HepG2 (cell line): ENCODE measurements around the gene MYLK. TPM values are rescaled to one million over a fixed set of nuclear protein-coding genes. Genes with fewer than 3 reads are reported as not detected.

ENCODE experiments used
- ATAC-seq: fragments of 200-7000 bp; cut with Tn5 transposase; 3 replicates; pipeline ENCODE4 v1.9.1; 2020; ENCODE audit warnings: mild to moderate bottlenecking, moderate library complexity
- BruUV-seq: library from RNA; stranded (reverse); fragments of 400-500 nt; replicated peaks from 2 replicates; lab custom pipeline; 2021; lab: Mats Ljungman, UMichigan
- CTCF ChIA-PET: fragments of 300-600 bp; formaldehyde crosslinking; extraction: SDS; loops from one replicate; lab custom pipeline; 2021; ENCODE audit warnings: low total read pairs, inconsistent platforms, low intra/inter-chr PET ratio; lab: Yijun Ruan, JAX
- POLR2A ChIA-PET: fragments of 350-600 bp; sonication (Branson Sonifier 250); formaldehyde crosslinking; loops from one replicate; lab custom pipeline; 2020; ENCODE audit warnings: antibody characterized with exemption, inconsistent platforms; lab: Yijun Ruan, JAX
- DNase-seq: peaks from one replicate; pipeline ENCODE4 v3.0.0-alpha.2; 2015; ENCODE audit warnings: low spot score
- FAIRE-seq: peaks from 3 replicates; lab custom pipeline; 2011; peaks lifted over from hg19 to GRCh38; lab: Jason Lieb, UNC
- H2AFZ ChIP-seq: one replicate; pipeline ENCODE4 v1.6.1; 2011; ENCODE audit warnings: low read length, inconsistent platforms
- H3K27ac ChIP-seq: fragments of 300-600 bp; 3 replicates; pipeline ENCODE4 v1.8.0; 2011; ENCODE audit warnings: mixed run types, mild to moderate bottlenecking, mixed read lengths, low read length, inconsistent platforms; ENCODE audit not compliant: insufficient read depth; ENCODE audit errors: extremely low read length
- H3K27me3 ChIP-seq, 2 experiments: fragments of 200-600 bp in 1 of 2; 2 replicates in 1 of 2; 3 replicates in 1 of 2; pipeline versions ENCODE4 v1.6.0 to v1.8.0; 2011; ENCODE audit warnings: low read length in 2 of 2, mild to moderate bottlenecking in 2 of 2, moderate library complexity in 2 of 2, inconsistent platforms in 1 of 2; ENCODE audit not compliant: insufficient read depth in 2 of 2, control insufficient read depth in 1 of 2
- H3K36me3 ChIP-seq, 2 experiments: fragments of 200-600 bp in 1 of 2; replicated peaks in 1 of 2; 2 replicates in 1 of 2; 3 replicates in 1 of 2; pipeline versions ENCODE4 v1.5.1 to v1.8.0; 2011; ENCODE audit warnings: low read length in 2 of 2, inconsistent platforms in 1 of 2; ENCODE audit not compliant: insufficient read depth in 2 of 2, control insufficient read depth in 1 of 2
- H3K4me1 ChIP-seq: 2 replicates; pipeline ENCODE4 v1.5.1; 2012; ENCODE audit warnings: low read length, inconsistent platforms; ENCODE audit not compliant: insufficient read depth
- H3K4me2 ChIP-seq: 2 replicates; pipeline ENCODE4 v1.6.0; 2011; ENCODE audit warnings: low read depth, low read length, inconsistent platforms
- H3K4me3 ChIP-seq, 3 experiments: fragments of 200-600 bp in 1 of 3; sonication (generic), shearing (Covaris generic) in 1 of 3; replicated peaks in 1 of 3; 2 replicates each; pipeline ENCODE4 v1.5.1; 2011 to 2016; ENCODE audit warnings: low read length in 3 of 3, inconsistent platforms in 2 of 3, low read depth in 2 of 3, mild to moderate bottlenecking in 2 of 3, control low read depth in 1 of 3, mixed read lengths in 1 of 3; ENCODE audit not compliant: insufficient read depth in 1 of 3
- H3K79me2 ChIP-seq: one replicate; pipeline ENCODE4 v1.6.1; 2011; ENCODE audit warnings: low read length, inconsistent platforms; ENCODE audit not compliant: insufficient read depth
- H3K9ac ChIP-seq: 2 replicates; pipeline ENCODE4 v1.6.0; 2011; ENCODE audit warnings: mild to moderate bottlenecking, low read depth, low read length, inconsistent platforms; ENCODE audit not compliant: insufficient read depth
- H3K9me3 ChIP-seq: 2 replicates; pipeline ENCODE4 v1.5.1; 2012; ENCODE audit warnings: mild to moderate bottlenecking, low read length
- H4K20me1 ChIP-seq: 2 replicates; pipeline ENCODE4 v1.6.0; 2011; ENCODE audit warnings: inconsistent platforms, mild to moderate bottlenecking, low read length, moderate library complexity; ENCODE audit not compliant: insufficient read depth
- CEBPG ChIP-seq: IDR thresholded peaks from 2 replicates; pipeline ENCODE4 v1.6.1; 2016
- CHCHD3 ChIP-seq: sonication (generic); formaldehyde crosslinking; IDR thresholded peaks from 2 replicates; pipeline ENCODE4 v1.8.0; 2022; ENCODE audit warnings: mild to moderate bottlenecking, missing genetic modification reagents, moderate library complexity
- CREB1 ChIP-seq, 2 experiments: fragments of 450-650 bp in 1 of 2; IDR thresholded peaks; 2 replicates each; pipeline ENCODE4 v1.6.1; 2016 to 2017; ENCODE audit warnings: control low read depth in 1 of 2, mild to moderate bottlenecking in 1 of 2, missing compliant biosample characterization in 1 of 2, missing genetic modification characterization in 1 of 2
- GRHL1 ChIP-seq: sonication (generic); formaldehyde crosslinking; conservative IDR thresholded peaks from 2 replicates; pipeline ENCODE4 v1.8.0; 2022; ENCODE audit warnings: missing genetic modification reagents
- HNRNPH1 ChIP-seq: fragments of 200-400 bp; formaldehyde crosslinking; optimal IDR thresholded peaks from 2 replicates; pipeline ENCODE3; 2017; ENCODE audit warnings: mild to moderate bottlenecking, low read depth, low read length
- MEIS1 ChIP-seq: sonication (generic); formaldehyde crosslinking; IDR thresholded peaks from 2 replicates; pipeline ENCODE4 v1.9.0; 2021; ENCODE audit warnings: mild to moderate bottlenecking, missing genetic modification reagents, moderate library complexity, borderline replicate concordance
- NBN ChIP-seq: fragments of 450-650 bp; conservative IDR thresholded peaks from 2 replicates; pipeline ENCODE4 v1.6.1; 2017
- NFE2L1 ChIP-seq: sonication (generic); formaldehyde crosslinking; IDR thresholded peaks from 2 replicates; pipeline ENCODE4 v1.4.0; 2020; ENCODE audit warnings: missing genetic modification reagents, mild to moderate bottlenecking, borderline replicate concordance
- SRF ChIP-seq: IDR thresholded peaks from 2 replicates; pipeline ENCODE4 v1.6.1; 2011; ENCODE audit warnings: mild to moderate bottlenecking, low read depth, low read length, moderate library complexity
- ZNF282 ChIP-seq: fragments of 450-650 bp; IDR thresholded peaks from 2 replicates; pipeline ENCODE4 v1.6.1; 2018; ENCODE audit not compliant: partially characterized antibody
- ZNF556 ChIP-seq: sonication (generic); formaldehyde crosslinking; IDR thresholded peaks from 2 replicates; pipeline ENCODE4 v1.4.0; 2020; ENCODE audit warnings: mild to moderate bottlenecking, missing genetic modification reagents, borderline replicate concordance
- ZNF644 ChIP-seq: IDR thresholded peaks from 2 replicates; pipeline ENCODE4 v1.6.1; 2016; ENCODE audit warnings: low read depth
- ZNF746 ChIP-seq: sonication (generic); formaldehyde crosslinking; IDR thresholded peaks from 2 replicates; pipeline ENCODE4 v1.8.0; 2022; ENCODE audit warnings: mild to moderate bottlenecking, missing genetic modification reagents
- ZNF768 ChIP-seq: sonication (generic); formaldehyde crosslinking; IDR thresholded peaks from 2 replicates; pipeline ENCODE4 v1.4.0; 2020; ENCODE audit warnings: missing genetic modification reagents
- WGBS: methylation state at CpG from one replicate; pipeline ENCODE4 v1.1.6; 2017; ENCODE audit warnings: low lambda C conversion rate; 5-methylcytosine and 5-hydroxymethylcytosine counted together
- in situ Hi-C: cut with HindIII; loops from 2 replicates; pipeline ENCODE4 v1.10.0; 2017; ENCODE audit warnings: low pct_unique_long_range_greater_than_20kb; ENCODE audit not compliant: extremely low pct_ligation_motif_present
- intact Hi-C: fragments of 100-400 bp; cut with micrococcal nuclease; formaldehyde crosslinking; loops from one replicate; pipeline ENCODE4 v1.10.0; 2022; ENCODE audit not compliant: unreplicated experiment
- polyA plus RNA-seq, 8 experiments: library from polyadenylated mRNA; depleted of rRNA in 3 of 8; stranded (reverse) in 7 of 8; unstranded in 1 of 8; fragments of >200 nt; fragmentation: Illumina TruSeq in 4 of 8; extraction: Trizol in 4 of 8; gene quantifications; 2 replicates each; pipeline versions ENCODE4 v1.2.1 to v1.2.3, GENCODE V29; 2011 to 2016; ENCODE audit warnings: low read depth in 4 of 8, missing spikeins in 1 of 8, mixed read lengths in 1 of 8; ENCODE audit not compliant: insufficient read depth in 1 of 8
- total RNA-seq, 5 experiments: library from RNA; depleted of rRNA; stranded (reverse); fragments of >200 nt; fragmentation: Illumina TruSeq; extraction: Trizol; gene quantifications; 2 replicates each; pipeline ENCODE4 v1.2.3, GENCODE V29; 2016; ENCODE audit warnings: low read depth in 1 of 5
- TF ChIP-seq, protein P1 (sequence below): IDR thresholded peaks from 2 replicates; pipeline ENCODE4 v1.6.1; 2016
- TF ChIP-seq, protein P2 (sequence below): sonication (generic); formaldehyde crosslinking; IDR thresholded peaks from 2 replicates; pipeline ENCODE4 v1.9.0; 2021; ENCODE audit warnings: missing genetic modification reagents, mild to moderate bottlenecking, borderline replicate concordance
- TF ChIP-seq, protein P3 (sequence below): sonication (generic); formaldehyde crosslinking; IDR thresholded peaks from 2 replicates; pipeline ENCODE4 v1.8.0; 2022; ENCODE audit warnings: mild to moderate bottlenecking, missing genetic modification reagents, moderate library complexity

Gene MYLK
- total and polyA plus RNA-seq, 2 of the 13 experiments (the other 11 are each of a cell fraction or from before 2014, with no cell fraction given) = 10.6 to 34.9 TPM

GRCh38 chr3:123597561-123597960 is 286.6 kb downstream of the MYLK start (continued):
- TF ChIP-seq, protein P1, sequence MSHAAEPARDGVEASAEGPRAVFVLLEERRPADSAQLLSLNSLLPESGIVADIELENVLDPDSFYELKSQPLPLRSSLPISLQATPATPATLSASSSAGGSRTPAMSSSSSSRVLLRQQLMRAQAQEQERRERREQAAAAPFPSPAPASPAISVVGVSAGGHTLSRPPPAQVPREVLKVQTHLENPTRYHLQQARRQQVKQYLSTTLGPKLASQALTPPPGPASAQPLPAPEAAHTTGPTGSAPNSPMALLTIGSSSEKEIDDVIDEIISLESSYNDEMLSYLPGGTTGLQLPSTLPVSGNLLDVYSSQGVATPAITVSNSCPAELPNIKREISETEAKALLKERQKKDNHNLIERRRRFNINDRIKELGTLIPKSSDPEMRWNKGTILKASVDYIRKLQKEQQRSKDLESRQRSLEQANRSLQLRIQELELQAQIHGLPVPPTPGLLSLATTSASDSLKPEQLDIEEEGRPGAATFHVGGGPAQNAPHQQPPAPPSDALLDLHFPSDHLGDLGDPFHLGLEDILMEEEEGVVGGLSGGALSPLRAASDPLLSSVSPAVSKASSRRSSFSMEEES (CRISPR knock-in tag) = no peak

- no peak for DNase-seq
- Histone ChIP-seq H3K9ac (no peak overlapping the region), H2AFZ (no peak overlapping the region), H3K79me2 (no peaks in the 10 kb centered on the region), H3K27me3 (no peaks in the 10 kb centered on the region), H3K4me1 (peaks cover 16% of the 10 kb centered on the region), H3K4me2 (no peak overlapping the region), H3K27ac (no peak overlapping the region), H3K9me3 (peaks cover 9% of the 10 kb centered on the region), H3K36me3 (no peaks in the 10 kb centered on the region; a peak in 1 of 5 replicates), H3K4me3 (no peak overlapping the region), H4K20me1 (no peaks in the 10 kb centered on the region)
- no TSS peak for BruUV-seq
- FAIRE-seq = no peak
- 96% methylated on average over 5 of the region's 5 CpGs for WGBS
- TF ChIP-seq ZNF746 (CRISPR knock-in tag) = no peak
- no peak for TF ChIP-seq ZNF768 (CRISPR knock-in tag)
- TF ChIP-seq, protein P2, sequence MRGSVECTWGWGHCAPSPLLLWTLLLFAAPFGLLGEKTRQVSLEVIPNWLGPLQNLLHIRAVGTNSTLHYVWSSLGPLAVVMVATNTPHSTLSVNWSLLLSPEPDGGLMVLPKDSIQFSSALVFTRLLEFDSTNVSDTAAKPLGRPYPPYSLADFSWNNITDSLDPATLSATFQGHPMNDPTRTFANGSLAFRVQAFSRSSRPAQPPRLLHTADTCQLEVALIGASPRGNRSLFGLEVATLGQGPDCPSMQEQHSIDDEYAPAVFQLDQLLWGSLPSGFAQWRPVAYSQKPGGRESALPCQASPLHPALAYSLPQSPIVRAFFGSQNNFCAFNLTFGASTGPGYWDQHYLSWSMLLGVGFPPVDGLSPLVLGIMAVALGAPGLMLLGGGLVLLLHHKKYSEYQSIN (CRISPR knock-in tag) = no peak
- no peak for TF ChIP-seq GRHL1 (CRISPR knock-in tag)
- TF ChIP-seq CHCHD3 (CRISPR knock-in tag) = no peak
- no peak for TF ChIP-seq ZNF282
- no peak for TF ChIP-seq HNRNPH1
- TF ChIP-seq, protein P3, sequence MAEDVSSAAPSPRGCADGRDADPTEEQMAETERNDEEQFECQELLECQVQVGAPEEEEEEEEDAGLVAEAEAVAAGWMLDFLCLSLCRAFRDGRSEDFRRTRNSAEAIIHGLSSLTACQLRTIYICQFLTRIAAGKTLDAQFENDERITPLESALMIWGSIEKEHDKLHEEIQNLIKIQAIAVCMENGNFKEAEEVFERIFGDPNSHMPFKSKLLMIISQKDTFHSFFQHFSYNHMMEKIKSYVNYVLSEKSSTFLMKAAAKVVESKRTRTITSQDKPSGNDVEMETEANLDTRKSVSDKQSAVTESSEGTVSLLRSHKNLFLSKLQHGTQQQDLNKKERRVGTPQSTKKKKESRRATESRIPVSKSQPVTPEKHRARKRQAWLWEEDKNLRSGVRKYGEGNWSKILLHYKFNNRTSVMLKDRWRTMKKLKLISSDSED (CRISPR knock-in tag) = no peak
- no peak for TF ChIP-seq NFE2L1
- TF ChIP-seq ZNF644 (CRISPR knock-in tag) = no peak
- no peak for TF ChIP-seq CREB1 (IDR thresholded peaks at IDR 0.05)
- no peak for TF ChIP-seq CREB1 (CRISPR knock-in tag; IDR thresholded peaks at IDR 0.05)
- no peak for TF ChIP-seq ZNF556
- no peak for TF ChIP-seq NBN
- no peak for TF ChIP-seq CEBPG (CRISPR knock-in tag)
- no peak for TF ChIP-seq SRF
- TF ChIP-seq MEIS1 = no peak
- no peak for ATAC-seq
- POLR2A ChIA-PET = interaction anchor here (1.7 kb wide), 1 partner anchor 10 kb away, joined by 7 read pairs; no protein-coding TSS in a partner anchor
- in situ Hi-C loops (no loop called here), intact Hi-C loops (no loop called here)
- CTCF ChIA-PET = no interaction called here
Measured at GRCh38 chr3:123595396-123596180, 288.5 kb downstream of the MYLK start.
